Mucosa of stomach (tissue), 1 donor: Measurements from ENCODE around the gene RALA.
"Not testable (repeated sequence)": the region's sequence is repeated elsewhere in the genome, so short reads cannot be mapped to it uniquely, and the experiment has no call there.

ENCODE experiments used
- H3K27me3 ChIP-seq: one replicate; pipeline ENCODE4 v1.7.0; 2013; ENCODE audit warnings: mild to moderate bottlenecking, low read length; ENCODE audit not compliant: control insufficient read depth, insufficient read depth
- H3K36me3 ChIP-seq: one replicate; pipeline ENCODE4 v1.7.0; 2013; ENCODE audit warnings: low read length; ENCODE audit not compliant: control insufficient read depth, insufficient read depth
- H3K4me1 ChIP-seq: one replicate; pipeline ENCODE4 v1.7.0; 2013; ENCODE audit warnings: mild to moderate bottlenecking, low read length; ENCODE audit not compliant: control insufficient read depth, insufficient read depth
- H3K4me3 ChIP-seq: one replicate; pipeline ENCODE4 v1.7.0; 2013; ENCODE audit warnings: low read length
- H3K9ac ChIP-seq: one replicate; pipeline ENCODE4 v1.7.0; 2013; ENCODE audit warnings: mild to moderate bottlenecking, low read length, moderate library complexity
- H3K9me3 ChIP-seq: one replicate; pipeline ENCODE4 v1.7.0; 2013; ENCODE audit warnings: mild to moderate bottlenecking, low read length, moderate library complexity; ENCODE audit not compliant: control insufficient read depth
- donor health status: Pancreatic carcinoma.

The RALA gene

GRCh38 chr7:39676346-39676745 lies 53.0 kb downstream of the RALA start:
- Histone ChIP-seq H3K9me3 (no peaks in the 10 kb centered on the region), H3K36me3 (no peaks in the 10 kb centered on the region), H3K27me3 (no peaks in the 10 kb centered on the region), H3K4me3 (no peak overlapping the region), H3K4me1 (no peaks in the 10 kb centered on the region), H3K9ac (no peak overlapping the region)

- Histone ChIP-seq H3K27me3 (no peaks in the 10 kb centered on the region), H3K9ac (no peak overlapping the region), H3K36me3 (no peaks in the 10 kb centered on the region), H3K4me1 (peaks cover 10% of the 10 kb centered on the region), H3K9me3 (no peaks in the 10 kb centered on the region), H3K4me3 (no peak overlapping the region)
Observed at GRCh38 chr7:39678930-39679709, 55.7 kb downstream of the RALA start.

GRCh38 chr7:39679874-39680273 lies 56.5 kb downstream of the RALA start:
- not testable (repeated sequence) for H3K36me3 ChIP-seq, H3K27me3 ChIP-seq, H3K4me3 ChIP-seq, H3K9ac ChIP-seq, H3K9me3 ChIP-seq
- peaks cover 10% of the 10 kb centered on the region for H3K4me1 ChIP-seq

GRCh38 chr7:39681887-39682441 lies 58.6 kb downstream of the RALA start:
- H3K27me3 ChIP-seq: no peaks in the 10 kb centered on the region
- H3K9ac ChIP-seq: no peak overlapping the region
- H3K36me3 ChIP-seq: no peaks in the 10 kb centered on the region
- H3K4me3 ChIP-seq: no peak overlapping the region
- H3K4me1 ChIP-seq: peaks cover 10% of the 10 kb centered on the region
- no peaks in the 10 kb centered on the region for H3K9me3 ChIP-seq

- H3K4me3 ChIP-seq: no peak overlapping the region
Observed at GRCh38 chr7:39683216-39683845, 60.0 kb downstream of the RALA start.

GRCh38 chr7:39686261-39686924 lies 63.0 kb downstream of the RALA start:
- no peaks in the 10 kb centered on the region for H3K36me3 ChIP-seq
- H3K4me1 ChIP-seq: peaks cover 16% of the 10 kb centered on the region

More at GRCh38 chr7:39683216-39683845, 60.0 kb downstream of the RALA start:
- peaks cover 10% of the 10 kb centered on the region for H3K4me1 ChIP-seq
- H3K36me3 ChIP-seq: no peaks in the 10 kb centered on the region
- no peaks in the 10 kb centered on the region for H3K9me3 ChIP-seq
- no peaks in the 10 kb centered on the region for H3K27me3 ChIP-seq
- no peak overlapping the region for H3K9ac ChIP-seq

GRCh38 chr7:39688611-39689480 lies 65.5 kb downstream of the RALA start:
- Histone ChIP-seq H3K36me3 (no peaks in the 10 kb centered on the region), H3K4me3 (no peak overlapping the region), H3K27me3 (no peaks in the 10 kb centered on the region), H3K9me3 (no peaks in the 10 kb centered on the region), H3K4me1 (peaks cover 6% of the 10 kb centered on the region), H3K9ac (no peak overlapping the region)

More at GRCh38 chr7:39686261-39686924, 63.0 kb downstream of the RALA start:
- Histone ChIP-seq H3K9ac (no peak overlapping the region), H3K4me3 (no peak overlapping the region), H3K27me3 (no peaks in the 10 kb centered on the region), H3K9me3 (no peaks in the 10 kb centered on the region)

GRCh38 chr7:39691821-39692220 lies 68.4 kb downstream of the RALA start:
- H3K27me3 ChIP-seq: no peaks in the 10 kb centered on the region
- H3K4me3 ChIP-seq: no peak overlapping the region
- H3K36me3 ChIP-seq: no peaks in the 10 kb centered on the region
- no peaks in the 10 kb centered on the region for H3K9me3 ChIP-seq
- peaks cover 6% of the 10 kb centered on the region for H3K4me1 ChIP-seq
- H3K9ac ChIP-seq: no peak overlapping the region

GRCh38 chr7:39693086-39693485 lies 69.7 kb downstream of the RALA start:
- not testable (repeated sequence) for H3K4me3 ChIP-seq, H3K9ac ChIP-seq, H3K9me3 ChIP-seq, H3K4me1 ChIP-seq, H3K36me3 ChIP-seq, H3K27me3 ChIP-seq

GRCh38 chr7:39693812-39694211 lies 70.4 kb downstream of the RALA start:
- Histone ChIP-seq H3K9me3 (no peaks in the 10 kb centered on the region), H3K4me1 (peaks cover 6% of the 10 kb centered on the region), H3K36me3 (no peaks in the 10 kb centered on the region), H3K4me3 (no peak overlapping the region), H3K27me3 (no peaks in the 10 kb centered on the region), H3K9ac (no peak overlapping the region)

GRCh38 chr7:39695852-39696586 lies 72.6 kb downstream of the RALA start:
- no peaks in the 10 kb centered on the region for H3K9me3 ChIP-seq
- no peak overlapping the region for H3K4me3 ChIP-seq
- H3K36me3 ChIP-seq: no peaks in the 10 kb centered on the region
- H3K27me3 ChIP-seq: no peaks in the 10 kb centered on the region
- H3K9ac ChIP-seq: no peak overlapping the region
- H3K4me1 ChIP-seq: no peaks in the 10 kb centered on the region
